HuH-7.5 (cell line): Measurements from ENCODE around the gene ZBED4.

ENCODE experiments used
- DNase-seq: peaks from one replicate; pipeline ENCODE4 v3.0.0; 2011; ENCODE audit warnings: low spot score

ZBED4 gene

GRCh38 chr22:49904040-49904369, 50.4 kb downstream of the ZBED4 start:
- DNase-seq, result no peak

- DNase-seq, result no peak
Measured at GRCh38 chr22:49905465-49905864, 51.8 kb downstream of the ZBED4 start.

GRCh38 chr22:49906071-49906798, 52.6 kb downstream of the ZBED4 start:
- DNase-seq, result no peak

- no peak for DNase-seq
Measured at GRCh38 chr22:49906799-49907290, 53.2 kb downstream of the ZBED4 start.

- DNase-seq, result no peak
Measured at GRCh38 chr22:49907807-49908206, 54.2 kb downstream of the ZBED4 start.

- DNase-seq, result no peak
Measured at GRCh38 chr22:49909476-49910205, 56.0 kb downstream of the ZBED4 start.

GRCh38 chr22:49910229-49911155, 56.8 kb downstream of the ZBED4 start:
- DNase-seq, result no peak

- no peak for DNase-seq
Measured at GRCh38 chr22:49911881-49912625, 58.4 kb downstream of the ZBED4 start.

- no peak for DNase-seq
Measured at GRCh38 chr22:49913026-49913425, 59.4 kb downstream of the ZBED4 start.

- no peak for DNase-seq
Measured at GRCh38 chr22:49913446-49913845, 59.8 kb downstream of the ZBED4 start.

GRCh38 chr22:49914256-49914655, 60.6 kb downstream of the ZBED4 start:
- DNase-seq, result no peak

GRCh38 chr22:49915610-49916009, 62.0 kb downstream of the ZBED4 start:
- no peak for DNase-seq

- no peak for DNase-seq
Measured at GRCh38 chr22:49916831-49917230, 63.2 kb downstream of the ZBED4 start.

- DNase-seq, result peak; percentile 100
Measured at GRCh38 chr22:49917974-49918910, 64.6 kb downstream of the ZBED4 start, which contains the start of the genes ALG12 and CRELD2. Gene ALG12 (minus strand): TSS chr22:49918438. CDS start chr22:49913765, 4,673 bp downstream. Gene CRELD2 (plus strand): TSS chr22:49918634. CDS start chr22:49918770, 136 bp downstream.

- DNase-seq, result no peak
Measured at GRCh38 chr22:49918911-49919881, 65.6 kb downstream of the ZBED4 start.

- DNase-seq, result no peak
Measured at GRCh38 chr22:49920859-49921258, 67.2 kb downstream of the ZBED4 start.

GRCh38 chr22:49921508-49922278, 68.0 kb downstream of the ZBED4 start:
- no peak for DNase-seq

GRCh38 chr22:49922484-49922883, 68.8 kb downstream of the ZBED4 start:
- DNase-seq, result no peak
